HG03280 (cell line): ENCODE data around the gene TRIM51.
"Not testable (repeated sequence)": the region's sequence is repeated elsewhere in the genome, so short reads cannot be mapped to it uniquely, and the experiment has no call there.

Experiments used
- ATAC-seq: cut with Tn5 transposase; IDR thresholded peaks from one replicate; pipeline ENCODE4 v1.9.1; 2021; ENCODE audit warnings: mild to moderate bottlenecking, moderate library complexity; ENCODE audit not compliant: unreplicated experiment

The TRIM51 gene

DNA sequence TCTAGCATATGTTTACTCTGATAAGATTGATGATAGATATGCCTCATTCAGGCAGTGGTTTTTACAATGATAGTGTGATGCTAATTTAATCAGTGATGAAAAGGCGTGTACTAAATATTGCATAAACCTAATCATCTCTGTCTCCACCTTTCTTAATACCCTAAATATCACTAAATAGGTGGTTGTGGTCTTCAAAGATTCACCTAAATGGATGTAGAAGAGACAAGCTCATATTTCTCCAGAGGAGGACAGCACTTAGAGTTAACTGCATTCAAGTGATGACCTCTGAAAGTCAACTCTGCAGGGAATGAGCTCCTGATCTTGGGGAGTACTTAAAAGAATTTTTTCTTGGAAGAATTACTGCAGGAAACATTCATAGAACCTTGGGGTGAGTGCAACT lies at the start of gene TRIM51:
TSS of gene TRIM51 (plus strand) at position 301 of the 400 bp plus-strand sequence. CDS start 2,132 bp downstream, outside the sequence.
- not testable (repeated sequence) for ATAC-seq

GRCh38 chr11:55838452-55838851 lies 44.6 kb upstream of the TRIM51 start, which contains the start of gene OR5D16:
TSS of gene OR5D16 (plus strand) at chr11:55838752. CDS start at chr11:55838752, 0 bp downstream.
- no peak for ATAC-seq

- no peak for ATAC-seq
These were observed 35.6 kb upstream of the TRIM51 start for GRCh38 chr11:55847453-55847852.

GRCh38 chr11:55849037-55849436 lies 34.1 kb upstream of the TRIM51 start:
- ATAC-seq: no peak

DNA sequence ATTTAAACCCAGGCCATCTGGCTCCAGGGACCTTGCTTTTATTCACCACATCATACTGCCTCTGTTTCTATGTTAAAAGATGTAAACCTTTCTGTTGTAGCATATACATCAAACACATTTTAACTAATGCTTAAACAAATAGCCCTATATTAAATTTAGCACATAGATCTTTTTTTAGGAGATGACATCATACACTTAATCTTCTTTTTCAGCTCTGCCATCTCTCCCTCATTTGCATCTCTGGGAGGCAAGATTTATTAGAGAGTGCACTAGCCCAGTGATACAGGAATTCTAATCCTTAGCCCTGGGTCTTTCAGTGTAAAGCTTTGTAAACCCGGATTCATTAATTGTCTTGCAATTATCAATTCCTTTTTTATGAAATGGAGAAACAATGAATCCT lies 31.0 kb upstream of the TRIM51 start:
- ATAC-seq: no peak

DNA sequence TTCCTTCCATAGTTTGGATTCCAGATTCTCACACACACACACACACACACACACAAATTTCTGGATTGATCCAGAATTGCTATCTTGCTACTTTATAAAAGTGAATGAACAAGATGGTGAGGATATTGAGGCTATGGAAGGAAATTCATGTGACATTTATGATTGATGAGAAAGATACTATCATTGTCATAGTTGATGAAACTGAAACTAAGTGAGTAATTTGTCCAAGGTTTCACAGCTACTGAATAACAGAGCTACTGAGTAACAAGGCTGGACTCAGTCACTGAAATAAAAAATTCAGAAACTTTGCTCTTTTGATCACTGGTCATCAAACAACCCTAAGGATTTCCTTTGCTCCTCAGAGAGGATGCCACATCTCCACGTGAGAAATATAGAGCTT lies 28.4 kb upstream of the TRIM51 start:
- peak; percentile 63 for ATAC-seq

DNA sequence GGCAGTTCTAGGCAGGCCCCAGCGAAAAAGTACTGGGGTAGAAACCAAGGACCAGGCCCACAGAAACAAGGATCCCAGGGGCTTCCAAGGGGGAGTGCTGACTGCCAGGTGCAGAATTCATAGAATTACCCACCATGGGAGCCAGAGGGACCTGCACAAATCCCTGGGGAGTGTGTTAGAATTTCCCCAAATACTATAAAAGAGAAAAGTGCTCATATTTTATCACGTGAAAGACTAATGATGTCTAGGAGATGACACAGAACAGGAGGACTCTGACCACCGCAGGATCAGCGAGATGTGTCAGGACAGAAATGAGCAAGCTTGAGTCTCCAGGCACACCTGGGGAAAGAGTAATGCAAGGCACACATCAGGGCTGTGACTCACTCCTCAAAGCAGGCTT lies 15.7 kb upstream of the TRIM51 start:
- not testable (repeated sequence) for ATAC-seq

- ATAC-seq: not testable (repeated sequence)
These were observed 10.4 kb upstream of the TRIM51 start for GRCh38 chr11:55872731-55873130.

DNA sequence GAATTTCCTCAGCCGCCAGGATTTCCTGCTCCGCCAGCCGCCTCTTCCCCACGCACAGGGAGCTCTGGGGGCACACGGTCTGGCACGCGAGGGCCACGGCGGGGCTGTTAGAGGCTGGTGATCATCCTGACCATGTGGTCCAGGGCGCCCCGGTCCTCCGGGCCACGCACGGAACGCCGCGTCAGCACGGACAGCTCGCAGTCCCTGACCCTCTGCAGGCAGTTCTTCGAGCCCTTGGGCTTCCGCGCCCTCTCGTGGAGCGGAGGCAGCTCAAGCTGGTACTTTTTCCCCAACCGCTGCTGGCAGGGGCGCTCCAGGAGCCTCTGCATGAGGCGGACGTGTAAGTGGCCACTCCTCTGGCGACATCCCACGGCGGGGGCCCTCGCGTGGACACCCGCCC lies 10.0 kb upstream of the TRIM51 start:
- ATAC-seq: not testable (repeated sequence)

GRCh38 chr11:55884995-55885394 lies 1.9 kb downstream of the TRIM51 start:
- not testable (repeated sequence) for ATAC-seq

GRCh38 chr11:55885481-55885880 lies 2.4 kb downstream of the TRIM51 start:
- ATAC-seq: not testable (repeated sequence)

DNA sequence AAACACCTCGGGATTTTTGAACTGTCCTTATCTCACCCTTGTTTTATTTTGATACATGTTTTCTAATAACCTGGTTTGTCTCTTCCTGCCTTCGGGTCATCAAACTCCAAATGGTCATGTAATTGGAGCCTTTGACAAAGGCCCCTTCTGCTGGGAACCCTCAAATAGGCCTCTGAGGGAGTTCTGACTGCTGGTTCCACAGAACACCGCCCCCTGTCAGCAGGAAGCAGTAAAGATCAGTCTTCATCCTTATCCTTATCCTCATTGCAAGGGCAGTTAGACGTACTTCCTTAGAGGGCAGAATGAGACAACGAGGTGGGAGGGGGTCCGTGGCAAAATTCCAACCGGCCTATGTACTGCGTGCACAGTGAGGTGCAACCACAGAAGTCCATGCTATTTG lies 12.1 kb downstream of the TRIM51 start:
- ATAC-seq: no peak

- no peak for ATAC-seq
These were observed 19.2 kb downstream of the TRIM51 start for GRCh38 chr11:55902308-55902707.

DNA sequence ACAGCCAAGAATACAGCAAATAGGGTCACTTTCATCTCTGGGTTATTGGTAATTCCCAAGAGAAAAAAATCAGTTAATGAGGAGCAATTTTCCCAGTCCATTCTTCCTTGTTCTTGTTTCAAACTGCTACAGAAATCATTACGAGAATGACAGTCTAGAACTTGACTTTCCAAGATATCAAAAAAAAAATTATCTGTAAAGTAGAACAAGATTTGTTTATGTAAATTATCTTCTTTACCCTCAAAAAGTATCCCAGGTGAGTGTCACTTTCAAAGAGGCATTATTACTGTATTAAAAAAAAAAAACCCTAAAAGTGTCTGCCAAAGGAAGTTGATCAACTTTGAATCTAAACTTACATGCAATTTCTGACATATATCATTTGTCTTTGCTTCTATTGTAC lies 31.4 kb downstream of the TRIM51 start, which contains the start of gene OR5W2:
TSS of gene OR5W2 (minus strand) at position 101 of the 400 bp plus-strand sequence. CDS start at position 101, 0 bp downstream.
- no peak for ATAC-seq

GRCh38 chr11:55920537-55920936 lies 37.4 kb downstream of the TRIM51 start:
- ATAC-seq: no peak

- ATAC-seq: no peak
These were observed 53.2 kb downstream of the TRIM51 start, which contains the start of gene OR5I1 for GRCh38 chr11:55936300-55936699. TSS of gene OR5I1 (minus strand) at chr11:55936400. CDS start at chr11:55936400, 0 bp downstream.
